IPS-15b (cell line): Measurements from ENCODE around the gene EML2.

ENCODE experiments used
- H3K27me3 ChIP-seq: one replicate; pipeline ENCODE4 v1.6.1; 2013; ENCODE audit warnings: low read length; ENCODE audit not compliant: control insufficient read depth, insufficient read depth
- H3K36me3 ChIP-seq: one replicate; pipeline ENCODE4 v1.6.1; 2013; ENCODE audit warnings: low read length; ENCODE audit not compliant: control insufficient read depth, insufficient read depth
- H3K4me1 ChIP-seq: one replicate; pipeline ENCODE4 v1.6.1; 2013; ENCODE audit warnings: mild to moderate bottlenecking, low read length; ENCODE audit not compliant: control insufficient read depth, insufficient read depth
- H3K4me3 ChIP-seq: one replicate; pipeline ENCODE4 v1.5.1; 2013; ENCODE audit warnings: low read depth, low read length
- H3K9ac ChIP-seq: one replicate; pipeline ENCODE4 v1.6.1; 2013; ENCODE audit warnings: low read depth, mild to moderate bottlenecking, low read length
- H3K9me3 ChIP-seq: one replicate; pipeline ENCODE4 v1.6.1; 2013; ENCODE audit warnings: mild to moderate bottlenecking, low read length; ENCODE audit not compliant: control insufficient read depth, insufficient read depth

Gene EML2

GRCh38 chr19:45607071-45608029 is 31.8 kb downstream of the EML2 start:
- peak overlapping the region; percentile 60 for H3K4me3 ChIP-seq
- H3K9me3 ChIP-seq, result no peaks in the 10 kb centered on the region
- peak overlapping the region; percentile 76 for H3K9ac ChIP-seq
- peaks cover 8% of the 10 kb centered on the region for H3K36me3 ChIP-seq
- H3K27me3 ChIP-seq, result peaks cover 18% of the 10 kb centered on the region
- H3K4me1 ChIP-seq, result peaks cover 4% of the 10 kb centered on the region

- Histone ChIP-seq H3K27me3 (peaks cover 60% of the 10 kb centered on the region), H3K36me3 (no peaks in the 10 kb centered on the region), H3K9ac (no peak within 1 kb of the TSS), H3K4me3 (peak within 1 kb of the TSS; percentile 27), H3K9me3 (no peaks in the 10 kb centered on the region), H3K4me1 (peaks cover 10% of the 10 kb centered on the region)
These were observed 37.4 kb downstream of the EML2 start, which contains the start of gene GPR4 for GRCh38 chr19:45601524-45602374. TSS of gene GPR4 (minus strand) at chr19:45602212. CDS start at chr19:45591866, 10,346 bp downstream.

GRCh38 chr19:45601115-45601514 is 38.1 kb downstream of the EML2 start:
- Histone ChIP-seq H3K9ac (no peak overlapping the region), H3K36me3 (no peaks in the 10 kb centered on the region), H3K4me1 (peaks cover 10% of the 10 kb centered on the region), H3K27me3 (peaks cover 59% of the 10 kb centered on the region), H3K9me3 (no peaks in the 10 kb centered on the region), H3K4me3 (peak overlapping the region; percentile 16)

GRCh38 chr19:45600340-45600885 is 38.8 kb downstream of the EML2 start:
- Histone ChIP-seq H3K36me3 (no peaks in the 10 kb centered on the region), H3K9me3 (no peaks in the 10 kb centered on the region), H3K4me1 (peaks cover 10% of the 10 kb centered on the region), H3K27me3 (peaks cover 59% of the 10 kb centered on the region), H3K4me3 (peak overlapping the region; percentile 35), H3K9ac (no peak overlapping the region)

GRCh38 chr19:45599286-45599685 is 39.9 kb downstream of the EML2 start:
- no peaks in the 10 kb centered on the region for H3K36me3 ChIP-seq
- H3K9me3 ChIP-seq, result no peaks in the 10 kb centered on the region
- H3K4me3 ChIP-seq, result peak overlapping the region; percentile 42
- H3K27me3 ChIP-seq, result peaks cover 59% of the 10 kb centered on the region
- no peak overlapping the region for H3K9ac ChIP-seq
- peaks cover 10% of the 10 kb centered on the region for H3K4me1 ChIP-seq

GRCh38 chr19:45598267-45599001 is 40.8 kb downstream of the EML2 start:
- H3K4me3 ChIP-seq, result peak overlapping the region; percentile 42
- peaks cover 10% of the 10 kb centered on the region for H3K4me1 ChIP-seq

GRCh38 chr19:45597425-45598111 is 41.6 kb downstream of the EML2 start:
- Histone ChIP-seq H3K4me3 (peak overlapping the region; percentile 42), H3K27me3 (peaks cover 48% of the 10 kb centered on the region), H3K4me1 (peaks cover 10% of the 10 kb centered on the region), H3K9me3 (no peaks in the 10 kb centered on the region), H3K36me3 (no peaks in the 10 kb centered on the region), H3K9ac (no peak overlapping the region)

More at GRCh38 chr19:45598267-45599001, 40.8 kb downstream of the EML2 start:
- H3K9ac ChIP-seq, result no peak overlapping the region
- H3K9me3 ChIP-seq, result no peaks in the 10 kb centered on the region
- H3K36me3 ChIP-seq, result no peaks in the 10 kb centered on the region
- H3K27me3 ChIP-seq, result peaks cover 54% of the 10 kb centered on the region

- no peak overlapping the region for H3K4me3 ChIP-seq
- no peaks in the 10 kb centered on the region for H3K9me3 ChIP-seq
- H3K27me3 ChIP-seq, result peaks cover 48% of the 10 kb centered on the region
- no peak overlapping the region for H3K9ac ChIP-seq
- peaks cover 10% of the 10 kb centered on the region for H3K4me1 ChIP-seq
- no peaks in the 10 kb centered on the region for H3K36me3 ChIP-seq
These were observed 43.4 kb downstream of the EML2 start for GRCh38 chr19:45595814-45596213.

GRCh38 chr19:45593520-45593919 is 45.7 kb downstream of the EML2 start:
- Histone ChIP-seq H3K9me3 (no peaks in the 10 kb centered on the region), H3K27me3 (peaks cover 36% of the 10 kb centered on the region), H3K36me3 (no peaks in the 10 kb centered on the region), H3K4me1 (peaks cover 9% of the 10 kb centered on the region), H3K9ac (no peak overlapping the region), H3K4me3 (no peak overlapping the region)

- no peaks in the 10 kb centered on the region for H3K36me3 ChIP-seq
- peaks cover 29% of the 10 kb centered on the region for H3K27me3 ChIP-seq
- H3K4me3 ChIP-seq, result no peak overlapping the region
- H3K9ac ChIP-seq, result no peak overlapping the region
- peaks cover 5% of the 10 kb centered on the region for H3K4me1 ChIP-seq
- no peaks in the 10 kb centered on the region for H3K9me3 ChIP-seq
These were observed 46.8 kb downstream of the EML2 start for GRCh38 chr19:45592366-45592765.
